Measurements from ENCODE around the gene TEX13A. TPM values are rescaled to one million over a fixed set of nuclear protein-coding genes. Genes with fewer than 3 reads are reported as not detected.

TEX13A gene
- total RNA-seq, 4 donors from 2014 or later = not detected

GRCh38 chrX:105229146-105229545 lies 8.7 kb upstream of the TEX13A start:
- no peaks in the 10 kb centered on the region for H3K4me1 ChIP-seq

DNA sequence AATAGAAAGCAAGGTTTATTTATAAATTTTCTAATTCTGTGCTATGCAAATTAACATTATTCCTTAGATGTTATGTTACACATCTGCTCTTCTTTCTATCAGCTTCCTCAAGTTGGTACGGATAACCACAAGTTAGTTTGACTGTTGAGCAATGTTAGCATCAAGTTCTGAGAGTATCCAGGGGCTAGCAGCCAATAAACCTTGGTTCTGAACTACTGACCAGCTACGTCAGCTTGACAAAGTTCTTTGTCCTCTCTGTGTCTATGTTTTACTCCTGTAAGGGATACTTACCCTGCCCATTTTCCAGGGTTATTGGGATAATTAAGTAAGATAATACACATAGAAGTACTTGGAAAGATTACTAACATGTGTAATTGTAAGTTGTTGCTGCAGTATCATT lies 8.1 kb upstream of the TEX13A start:
- intact Hi-C loops (cut with DNase I) = no loop called here
- no peaks in the 10 kb centered on the region for H3K36me3 ChIP-seq
- TF ChIP-seq POLR2A (IDR thresholded peaks at IDR 0.05) = no peak
- TF ChIP-seq, protein P1, sequence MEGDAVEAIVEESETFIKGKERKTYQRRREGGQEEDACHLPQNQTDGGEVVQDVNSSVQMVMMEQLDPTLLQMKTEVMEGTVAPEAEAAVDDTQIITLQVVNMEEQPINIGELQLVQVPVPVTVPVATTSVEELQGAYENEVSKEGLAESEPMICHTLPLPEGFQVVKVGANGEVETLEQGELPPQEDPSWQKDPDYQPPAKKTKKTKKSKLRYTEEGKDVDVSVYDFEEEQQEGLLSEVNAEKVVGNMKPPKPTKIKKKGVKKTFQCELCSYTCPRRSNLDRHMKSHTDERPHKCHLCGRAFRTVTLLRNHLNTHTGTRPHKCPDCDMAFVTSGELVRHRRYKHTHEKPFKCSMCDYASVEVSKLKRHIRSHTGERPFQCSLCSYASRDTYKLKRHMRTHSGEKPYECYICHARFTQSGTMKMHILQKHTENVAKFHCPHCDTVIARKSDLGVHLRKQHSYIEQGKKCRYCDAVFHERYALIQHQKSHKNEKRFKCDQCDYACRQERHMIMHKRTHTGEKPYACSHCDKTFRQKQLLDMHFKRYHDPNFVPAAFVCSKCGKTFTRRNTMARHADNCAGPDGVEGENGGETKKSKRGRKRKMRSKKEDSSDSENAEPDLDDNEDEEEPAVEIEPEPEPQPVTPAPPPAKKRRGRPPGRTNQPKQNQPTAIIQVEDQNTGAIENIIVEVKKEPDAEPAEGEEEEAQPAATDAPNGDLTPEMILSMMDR (IDR thresholded peaks at IDR 0.05) = no peak

More at GRCh38 chrX:105229146-105229545, 8.7 kb upstream of the TEX13A start:
- H3K4me3 ChIP-seq = no peak overlapping the region
- no peak for TF ChIP-seq POLR2A (IDR thresholded peaks at IDR 0.05)
- TF ChIP-seq, protein P1 (IDR thresholded peaks at IDR 0.05) = no peak
- intact Hi-C loops (cut with DNase I) = no loop called here
- no peak overlapping the region for H3K27ac ChIP-seq
- no peak for DNase-seq
- H3K9me3 ChIP-seq = no peaks in the 10 kb centered on the region
- no peaks in the 10 kb centered on the region for H3K36me3 ChIP-seq
- WGBS, 2 donors = 63 to 78% methylated on average over 3 of the region's 3 CpGs
- no peaks in the 10 kb centered on the region for H3K27me3 ChIP-seq

DNA sequence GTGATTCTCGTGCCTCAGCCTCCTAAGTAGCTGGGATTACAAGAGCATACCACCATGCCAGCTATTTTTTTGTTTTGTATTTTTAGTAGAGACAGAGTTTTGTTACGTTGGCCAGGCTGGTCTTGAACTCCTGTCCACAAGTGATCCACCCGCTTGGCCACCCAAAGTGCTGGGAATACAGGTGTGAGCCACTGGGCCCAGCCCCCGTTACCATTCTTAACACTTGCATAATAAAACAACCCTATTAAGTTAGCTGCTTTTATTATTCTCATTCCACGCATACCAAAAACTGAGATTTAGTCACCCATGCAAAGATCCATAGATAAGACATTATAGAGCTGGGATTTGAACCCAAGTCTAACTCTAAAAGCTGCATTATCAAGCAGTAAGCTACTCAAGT lies 6.0 kb upstream of the TEX13A start:
- Histone ChIP-seq H3K27me3 (no peaks in the 10 kb centered on the region), H3K9me3 (no peaks in the 10 kb centered on the region), H3K4me1 (no peaks in the 10 kb centered on the region), H3K4me3 (no peak overlapping the region), H3K36me3 (no peaks in the 10 kb centered on the region), H3K27ac (no peak overlapping the region)
- no peak for DNase-seq
- intact Hi-C loops (cut with DNase I) = no loop called here
- WGBS, 2 donors = 54 to 80% methylated on average over 3 of the region's 5 CpGs
- TF ChIP-seq, protein P1 (IDR thresholded peaks at IDR 0.05) = no peak
- TF ChIP-seq POLR2A (IDR thresholded peaks at IDR 0.05) = no peak

More for the DNA sequence above, 8.1 kb upstream of the TEX13A start:
- 64 to 71% methylated on average over 2 of the region's 2 CpGs for WGBS, 2 donors
- no peaks in the 10 kb centered on the region for H3K4me1 ChIP-seq
- H3K4me3 ChIP-seq = no peak overlapping the region
- H3K27ac ChIP-seq = no peak overlapping the region
- no peak for DNase-seq
- H3K9me3 ChIP-seq = no peaks in the 10 kb centered on the region
- no peaks in the 10 kb centered on the region for H3K27me3 ChIP-seq

DNA sequence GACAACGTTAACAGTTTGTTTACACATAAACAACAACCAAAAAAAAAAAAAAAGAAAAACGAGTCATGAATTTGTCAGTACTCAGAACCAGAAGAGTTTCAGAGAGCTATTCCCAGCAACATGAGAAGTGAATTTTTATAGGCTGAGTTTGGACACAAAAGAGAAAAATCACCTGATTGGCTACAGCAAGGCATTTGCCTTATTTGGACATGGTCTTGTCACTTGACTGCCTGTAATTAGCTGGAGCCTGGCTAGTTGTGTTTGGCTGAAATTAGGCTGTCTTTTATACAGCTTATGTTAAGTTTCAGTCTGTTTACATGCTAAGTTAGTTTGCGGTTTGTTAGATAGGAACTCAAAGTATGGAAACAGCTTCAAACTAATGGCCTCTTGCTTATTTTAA lies 880 bp upstream of the TEX13A start:
- no peaks in the 10 kb centered on the region for H3K9me3 ChIP-seq
- WGBS, 2 donors = 61 to 79% methylated on average over 3 of the region's 3 CpGs
- intact Hi-C loops (cut with DNase I) = no loop called here
- no peak for DNase-seq
- no peaks in the 10 kb centered on the region for H3K4me1 ChIP-seq
- no peak overlapping the region for H3K27ac ChIP-seq
- no peaks in the 10 kb centered on the region for H3K36me3 ChIP-seq
- H3K4me3 ChIP-seq = no peak overlapping the region
- no peaks in the 10 kb centered on the region for H3K27me3 ChIP-seq
- TF ChIP-seq, protein P1 (IDR thresholded peaks at IDR 0.05) = no peak
- TF ChIP-seq POLR2A (IDR thresholded peaks at IDR 0.05) = no peak

GRCh38 chrX:105219454-105220401 lies 766 bp downstream of the TEX13A start:
- Histone ChIP-seq H3K27ac (no peak overlapping the region), H3K27me3 (no peaks in the 10 kb centered on the region), H3K4me1 (no peaks in the 10 kb centered on the region), H3K9me3 (no peaks in the 10 kb centered on the region), H3K4me3 (no peak overlapping the region), H3K36me3 (no peaks in the 10 kb centered on the region)
- WGBS, 2 donors = 91% methylated on average over 20 of the region's 26 CpGs; no CpG with 5 or more reads in 1 of the 2 donors
- intact Hi-C loops (cut with DNase I) = no loop called here
- no peak for TF ChIP-seq POLR2A (IDR thresholded peaks at IDR 0.05)
- TF ChIP-seq, protein P1 (IDR thresholded peaks at IDR 0.05) = no peak
- no peak for DNase-seq

Data from esophagus squamous epithelium (tissue), 5 donors.